Measurements from ENCODE around the gene PDE10A.

Gene PDE10A

DNA sequence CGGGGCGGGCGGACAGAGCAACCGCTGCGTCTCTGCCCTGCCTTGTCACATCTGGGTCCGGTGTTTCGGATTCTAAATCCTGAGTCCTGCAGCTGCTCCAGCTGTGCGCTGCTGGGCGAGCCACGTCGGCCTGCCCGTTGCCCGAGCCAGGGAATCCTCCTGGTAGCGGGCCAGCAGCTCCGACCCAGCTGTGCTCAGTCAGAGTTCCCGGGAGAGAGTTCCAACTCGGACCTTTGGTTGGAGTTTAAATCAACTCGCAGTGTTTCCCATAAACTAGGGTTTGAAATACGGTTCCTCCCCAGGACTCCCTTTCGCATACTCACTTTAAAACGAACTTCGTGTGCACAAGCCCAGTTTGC is 315 bp upstream of the PDE10A start:
- TF ChIP-seq, protein P1, sequence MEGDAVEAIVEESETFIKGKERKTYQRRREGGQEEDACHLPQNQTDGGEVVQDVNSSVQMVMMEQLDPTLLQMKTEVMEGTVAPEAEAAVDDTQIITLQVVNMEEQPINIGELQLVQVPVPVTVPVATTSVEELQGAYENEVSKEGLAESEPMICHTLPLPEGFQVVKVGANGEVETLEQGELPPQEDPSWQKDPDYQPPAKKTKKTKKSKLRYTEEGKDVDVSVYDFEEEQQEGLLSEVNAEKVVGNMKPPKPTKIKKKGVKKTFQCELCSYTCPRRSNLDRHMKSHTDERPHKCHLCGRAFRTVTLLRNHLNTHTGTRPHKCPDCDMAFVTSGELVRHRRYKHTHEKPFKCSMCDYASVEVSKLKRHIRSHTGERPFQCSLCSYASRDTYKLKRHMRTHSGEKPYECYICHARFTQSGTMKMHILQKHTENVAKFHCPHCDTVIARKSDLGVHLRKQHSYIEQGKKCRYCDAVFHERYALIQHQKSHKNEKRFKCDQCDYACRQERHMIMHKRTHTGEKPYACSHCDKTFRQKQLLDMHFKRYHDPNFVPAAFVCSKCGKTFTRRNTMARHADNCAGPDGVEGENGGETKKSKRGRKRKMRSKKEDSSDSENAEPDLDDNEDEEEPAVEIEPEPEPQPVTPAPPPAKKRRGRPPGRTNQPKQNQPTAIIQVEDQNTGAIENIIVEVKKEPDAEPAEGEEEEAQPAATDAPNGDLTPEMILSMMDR (IDR thresholded peaks at IDR 0.05): no peak
- Histone ChIP-seq H3K27ac (no peak overlapping the region), H3K9me3 (no peaks in the 10 kb centered on the region), H3K4me3 (ENCODE audit: low read depth in 1 of 2, low read length in 1 of 2) (no peak overlapping the region), H3K27me3 (peaks cover 98% of the 10 kb centered on the region), H3K4me1 (ENCODE audit: control insufficient read depth in 1 of 2, insufficient read depth in 1 of 2, low read depth in 1 of 2, low read length in 1 of 2) (no peaks in the 10 kb centered on the region), H3K36me3 (no peaks in the 10 kb centered on the region)

DNA sequence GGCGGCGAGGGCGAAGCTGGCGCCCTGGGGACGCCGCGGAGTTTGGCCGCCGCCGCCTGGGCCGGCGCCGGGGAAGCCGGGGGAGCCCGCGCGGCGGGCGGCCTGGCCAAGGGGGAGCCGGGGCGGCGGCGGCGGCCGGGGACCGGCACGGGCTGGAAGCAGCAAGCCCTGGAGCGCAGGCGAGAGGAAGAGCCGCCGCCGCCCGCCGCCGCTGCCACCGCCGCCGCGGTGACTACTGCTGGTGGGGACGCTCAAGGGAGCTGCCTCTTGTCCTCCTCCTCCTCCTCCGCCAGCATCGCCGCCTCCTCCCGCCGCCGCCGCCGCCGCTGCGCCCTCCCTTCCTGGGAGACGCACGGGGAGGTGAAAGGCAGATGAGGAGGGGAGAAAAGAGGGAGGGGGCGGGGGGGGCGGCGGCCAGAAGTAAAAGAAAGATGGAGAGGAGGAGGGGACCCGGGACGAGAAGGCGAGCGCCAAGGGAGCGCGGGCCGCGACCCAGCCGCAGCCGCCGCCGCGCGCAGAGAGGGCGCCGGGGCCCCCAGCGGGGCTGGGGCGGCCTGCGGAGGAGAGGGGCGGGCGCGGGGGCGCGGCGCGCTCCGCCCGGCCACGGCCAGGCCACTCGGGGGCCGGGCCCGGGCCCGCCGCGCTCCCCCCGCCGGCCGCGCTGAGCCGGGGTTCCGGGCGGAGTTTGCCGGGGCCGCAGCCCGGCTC is 846 bp downstream of the PDE10A start:
- no peak overlapping the region for H3K4me3 ChIP-seq (ENCODE audit: low read depth in 1 of 2, low read length in 1 of 2)
- H3K27ac ChIP-seq: no peak overlapping the region
- no peaks in the 10 kb centered on the region for H3K9me3 ChIP-seq
- no peaks in the 10 kb centered on the region for H3K36me3 ChIP-seq
- H3K27me3 ChIP-seq: peaks cover 99% of the 10 kb centered on the region
- H3K4me1 ChIP-seq (ENCODE audit: control insufficient read depth in 1 of 2, insufficient read depth in 1 of 2, low read depth in 1 of 2, low read length in 1 of 2): no peaks in the 10 kb centered on the region
- TF ChIP-seq, protein P1 (IDR thresholded peaks at IDR 0.05): no peak

DNA sequence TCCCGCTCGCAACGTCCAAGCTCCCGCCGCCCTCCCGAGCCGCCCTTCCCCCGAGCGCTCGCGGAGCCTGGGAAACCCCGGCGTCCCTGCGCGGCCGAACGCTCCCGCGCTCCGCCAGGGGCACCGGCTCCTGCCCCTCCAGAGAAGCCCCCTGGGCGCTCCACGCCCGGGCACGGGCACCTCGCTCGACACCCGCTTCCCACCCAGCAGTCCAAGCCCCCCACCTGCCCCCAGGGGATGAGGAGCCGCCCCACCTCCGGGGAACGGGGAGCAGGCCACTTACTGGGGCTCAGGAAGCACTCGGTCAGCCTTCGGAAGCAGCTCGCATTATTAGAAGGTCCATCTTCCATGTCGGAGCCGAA is 1.4 kb downstream of the PDE10A start:
- TF ChIP-seq, protein P1 (IDR thresholded peaks at IDR 0.05): no peak
- Histone ChIP-seq H3K9me3 (no peaks in the 10 kb centered on the region), H3K27ac (no peak overlapping the region), H3K4me1 (ENCODE audit: control insufficient read depth in 1 of 2, insufficient read depth in 1 of 2, low read depth in 1 of 2, low read length in 1 of 2) (no peaks in the 10 kb centered on the region), H3K27me3 (peaks cover 94% of the 10 kb centered on the region), H3K36me3 (no peaks in the 10 kb centered on the region), H3K4me3 (ENCODE audit: low read depth in 1 of 2, low read length in 1 of 2) (no peak overlapping the region)

DNA sequence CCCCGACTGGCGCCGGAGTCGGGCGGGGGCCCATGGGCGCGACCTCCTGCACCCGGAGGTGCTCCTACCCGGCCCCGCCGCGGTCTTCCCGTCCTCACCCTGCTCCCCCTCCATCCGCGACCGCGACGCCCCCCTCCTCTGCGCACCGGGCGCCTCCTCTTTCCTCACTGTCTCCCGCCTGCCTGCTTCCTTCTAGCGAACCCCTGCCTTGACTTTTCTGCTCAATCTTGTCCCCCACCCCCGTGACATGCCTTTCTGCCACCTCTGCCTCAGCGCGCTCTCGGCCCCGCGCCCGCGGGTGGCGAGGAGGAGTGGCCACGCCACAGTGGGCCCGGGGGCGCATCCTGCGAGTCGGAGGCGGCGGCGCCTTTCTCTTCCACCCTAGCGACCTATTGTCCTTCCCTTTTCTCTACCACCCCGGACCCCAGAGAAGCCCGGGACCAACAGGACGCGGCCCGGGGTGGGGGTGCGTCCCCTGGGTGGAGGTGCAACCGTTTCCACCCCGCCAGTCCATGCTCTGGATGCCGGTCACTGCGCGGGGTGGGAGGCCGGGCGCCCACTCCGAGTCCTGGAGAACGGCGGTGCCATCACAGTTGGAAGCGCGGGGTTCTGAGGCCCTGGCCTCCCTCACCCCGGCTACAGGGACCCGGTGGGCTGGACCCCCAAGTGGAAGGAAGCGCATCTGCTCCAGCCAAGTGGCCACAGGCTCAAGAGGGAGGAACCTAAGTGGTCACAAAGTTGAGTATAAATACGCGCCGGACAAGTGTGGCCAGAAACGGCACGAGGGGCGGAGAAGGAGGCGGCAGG is 2.0 kb downstream of the PDE10A start:
- no peak overlapping the region for H3K27ac ChIP-seq
- TF ChIP-seq, protein P1 (IDR thresholded peaks at IDR 0.05): no peak
- no peak overlapping the region for H3K4me3 ChIP-seq (ENCODE audit: low read depth in 1 of 2, low read length in 1 of 2)
- H3K9me3 ChIP-seq: no peaks in the 10 kb centered on the region
- H3K27me3 ChIP-seq: peaks cover 88% of the 10 kb centered on the region
- H3K36me3 ChIP-seq: no peaks in the 10 kb centered on the region
- H3K4me1 ChIP-seq (ENCODE audit: control insufficient read depth in 1 of 2, insufficient read depth in 1 of 2, low read depth in 1 of 2, low read length in 1 of 2): no peaks in the 10 kb centered on the region

DNA sequence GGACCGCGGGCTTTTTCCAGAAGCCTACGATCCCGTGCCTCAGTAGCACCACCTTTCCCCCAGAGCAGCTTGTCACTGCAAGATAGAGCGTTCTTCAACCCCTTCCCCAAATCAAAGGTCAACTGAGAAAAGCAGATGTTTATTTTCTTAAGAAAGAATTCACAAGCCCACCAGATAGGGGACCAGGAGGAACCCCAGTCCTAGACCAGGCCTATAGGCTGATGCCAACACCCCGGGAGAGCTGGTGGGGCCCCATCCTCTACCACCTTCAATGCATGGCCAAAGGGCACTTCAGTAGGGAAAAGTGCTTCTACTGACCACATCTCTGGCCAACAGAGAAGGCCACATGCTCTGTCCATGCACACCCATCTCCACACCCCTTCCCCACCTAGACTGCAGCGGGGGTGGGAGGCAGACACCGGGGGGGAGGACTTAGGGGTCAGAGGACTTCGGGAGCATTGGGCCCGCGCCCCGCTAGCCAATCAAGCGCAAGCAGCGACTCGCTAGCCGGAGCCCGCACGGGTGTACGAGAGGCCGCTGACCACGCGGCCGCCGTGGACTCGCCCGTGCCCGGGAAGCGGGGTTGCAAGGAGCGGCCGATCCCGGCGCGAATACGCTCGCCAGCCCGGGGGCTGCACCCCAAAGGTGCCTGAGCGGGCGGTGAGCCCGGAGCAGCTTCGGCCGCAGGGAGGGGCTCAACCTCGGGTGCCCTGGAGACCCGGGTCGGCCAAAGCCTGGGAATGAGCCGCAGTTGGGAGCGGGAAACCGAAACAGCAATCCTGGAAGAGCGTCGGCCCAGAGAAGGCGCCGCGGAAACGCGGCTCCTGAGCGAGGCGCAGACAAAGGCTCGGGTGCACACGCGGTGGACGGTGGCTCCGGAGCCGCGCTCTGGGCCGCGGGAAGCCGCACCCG is 2.8 kb downstream of the PDE10A start:
- Histone ChIP-seq H3K4me3 (ENCODE audit: low read depth in 1 of 2, low read length in 1 of 2) (no peak overlapping the region), H3K9me3 (no peaks in the 10 kb centered on the region), H3K4me1 (ENCODE audit: control insufficient read depth in 1 of 2, insufficient read depth in 1 of 2, low read depth in 1 of 2, low read length in 1 of 2) (no peaks in the 10 kb centered on the region), H3K27ac (no peak overlapping the region), H3K27me3 (peaks cover 79% of the 10 kb centered on the region), H3K36me3 (no peaks in the 10 kb centered on the region)
- TF ChIP-seq, protein P1 (IDR thresholded peaks at IDR 0.05): no peak

All from neutrophil (primary cell).